ENCODE results near the gene AKAP17A.
"Not testable (repeated sequence)": the region's sequence is repeated elsewhere in the genome, so short reads cannot be mapped to it uniquely, and the experiment has no call there.

The AKAP17A gene

GRCh38 chrX:1554469-1555210, 36.8 kb upstream of the AKAP17A start:
- DNase-seq (ENCODE audit: low read depth): peak; percentile 58
- TF ChIP-seq CTCF (IDR thresholded peaks at IDR 0.05; ENCODE audit: insufficient read depth, low read depth, low read length, missing control alignments): no peak
- no peak overlapping the region for H3K4me3 ChIP-seq (ENCODE audit: low read depth, low read length)

- no peak for TF ChIP-seq CTCF (IDR thresholded peaks at IDR 0.05; ENCODE audit: insufficient read depth, low read depth, low read length, missing control alignments)
- H3K4me3 ChIP-seq (ENCODE audit: low read depth, low read length): no peak overlapping the region
- DNase-seq (ENCODE audit: low read depth): no peak
These were observed 36.0 kb upstream of the AKAP17A start for GRCh38 chrX:1555370-1555769.

GRCh38 chrX:1557442-1557841, 34.0 kb upstream of the AKAP17A start:
- DNase-seq (ENCODE audit: low read depth); H3K4me3 ChIP-seq (ENCODE audit: low read depth, low read length): not testable (repeated sequence)

GRCh38 chrX:1558761-1559468, 32.5 kb upstream of the AKAP17A start:
- no peak for DNase-seq (ENCODE audit: low read depth)

GRCh38 chrX:1561164-1561563, 30.2 kb upstream of the AKAP17A start:
- TF ChIP-seq CTCF (IDR thresholded peaks at IDR 0.05; ENCODE audit: insufficient read depth, low read depth, low read length, missing control alignments): no peak
- H3K4me3 ChIP-seq (ENCODE audit: low read depth, low read length): no peak overlapping the region
- DNase-seq (ENCODE audit: low read depth): no peak

More at GRCh38 chrX:1558761-1559468, 32.5 kb upstream of the AKAP17A start:
- TF ChIP-seq CTCF (IDR thresholded peaks at IDR 0.05; ENCODE audit: insufficient read depth, low read depth, low read length, missing control alignments): no peak
- no peak overlapping the region for H3K4me3 ChIP-seq (ENCODE audit: low read depth, low read length)

- not testable (repeated sequence) for DNase-seq (ENCODE audit: low read depth); H3K4me3 ChIP-seq (ENCODE audit: low read depth, low read length)
These were observed 27.3 kb upstream of the AKAP17A start for GRCh38 chrX:1564077-1564476.

- no peak for TF ChIP-seq CTCF (IDR thresholded peaks at IDR 0.05; ENCODE audit: insufficient read depth, low read depth, low read length, missing control alignments)
- DNase-seq (ENCODE audit: low read depth): no peak
- H3K4me3 ChIP-seq (ENCODE audit: low read depth, low read length): no peak overlapping the region
These were observed 26.4 kb upstream of the AKAP17A start for GRCh38 chrX:1564750-1565683.

- not testable (repeated sequence) for H3K4me3 ChIP-seq (ENCODE audit: low read depth, low read length)
These were observed 17.2 kb upstream of the AKAP17A start for GRCh38 chrX:1574181-1574580.

More at GRCh38 chrX:1574181-1574580, 17.2 kb upstream of the AKAP17A start:
- DNase-seq (ENCODE audit: low read depth): not testable (repeated sequence)

Data from GM12865 (cell line).